Measurements from ENCODE around the gene GUCY1B1.

The GUCY1B1 gene

GRCh38 chr4:155722816-155723499 lies 35.9 kb upstream of the GUCY1B1 start:
- Histone ChIP-seq H3K36me3 (peaks cover 7% of the 10 kb centered on the region; the same call in 1 of the 2 replicates), H3K27me3 (no peaks in the 10 kb centered on the region), H3K4me3 (ENCODE audit: low read depth, low read length) (no peak overlapping the region), H3K4me1 (no peaks in the 10 kb centered on the region), H3K9me3 (no peaks in the 10 kb centered on the region)
- DNase-seq = no peak
- no peak for TF ChIP-seq CTCF (IDR thresholded peaks at IDR 0.05; ENCODE audit: low read depth, low read length)

- H3K27me3 ChIP-seq = no peaks in the 10 kb centered on the region
- H3K9me3 ChIP-seq = no peaks in the 10 kb centered on the region
- peaks cover 7% of the 10 kb centered on the region; the same call in 1 of the 2 replicates for H3K36me3 ChIP-seq
- H3K4me3 ChIP-seq (ENCODE audit: low read depth, low read length) = no peak overlapping the region
- no peaks in the 10 kb centered on the region for H3K4me1 ChIP-seq
- TF ChIP-seq CTCF (IDR thresholded peaks at IDR 0.05; ENCODE audit: low read depth, low read length) = no peak
- DNase-seq = no peak
Measured at GRCh38 chr4:155724731-155725130, 34.1 kb upstream of the GUCY1B1 start.

GRCh38 chr4:155734065-155734464 lies 24.8 kb upstream of the GUCY1B1 start:
- Histone ChIP-seq H3K9me3 (no peaks in the 10 kb centered on the region), H3K36me3 (no peaks in the 10 kb centered on the region), H3K4me1 (peaks cover 3% of the 10 kb centered on the region; the same call in 1 of the 2 replicates), H3K4me3 (ENCODE audit: low read depth, low read length) (no peak overlapping the region), H3K27me3 (no peaks in the 10 kb centered on the region)
- TF ChIP-seq CTCF (IDR thresholded peaks at IDR 0.05; ENCODE audit: low read depth, low read length) = no peak
- no peak for DNase-seq

- no peak for TF ChIP-seq CTCF (IDR thresholded peaks at IDR 0.05; ENCODE audit: low read depth, low read length)
- Histone ChIP-seq H3K4me3 (ENCODE audit: low read depth, low read length) (no peak overlapping the region), H3K9me3 (no peaks in the 10 kb centered on the region), H3K36me3 (no peaks in the 10 kb centered on the region), H3K4me1 (peaks cover 3% of the 10 kb centered on the region; the same call in 1 of the 2 replicates), H3K27me3 (no peaks in the 10 kb centered on the region)
- no peak for DNase-seq
Measured at GRCh38 chr4:155734951-155735350, 23.9 kb upstream of the GUCY1B1 start.

- H3K4me1 ChIP-seq = peaks cover 3% of the 10 kb centered on the region; the same call in 1 of the 2 replicates
- H3K4me3 ChIP-seq (ENCODE audit: low read depth, low read length) = no peak overlapping the region
- no peak for DNase-seq
Measured at GRCh38 chr4:155735496-155735895, 23.3 kb upstream of the GUCY1B1 start.

More at GRCh38 chr4:155735496-155735895, 23.3 kb upstream of the GUCY1B1 start:
- no peaks in the 10 kb centered on the region for H3K36me3 ChIP-seq
- no peaks in the 10 kb centered on the region for H3K27me3 ChIP-seq
- no peak for TF ChIP-seq CTCF (IDR thresholded peaks at IDR 0.05; ENCODE audit: low read depth, low read length)
- no peaks in the 10 kb centered on the region for H3K9me3 ChIP-seq

All from BE2C (cell line).